OCI-LY1 (cell line): ENCODE data around the gene FARS2.

ENCODE experiments used
- H2AFZ ChIP-seq: fragments of 200-600 bp; sonication (generic), shearing (Covaris generic); 2 replicates; pipeline ENCODE4 v1.6.0; 2014; ENCODE audit warnings: antibody characterized with exemption, mild to moderate bottlenecking, low read length
- H3F3A ChIP-seq: fragments of 200-600 bp; sonication (generic), shearing (Covaris generic); 2 replicates; pipeline ENCODE4 v1.6.0; 2014; ENCODE audit warnings: mild to moderate bottlenecking, antibody characterized with exemption, low read length, moderate library complexity; ENCODE audit not compliant: insufficient read depth
- H3K27ac ChIP-seq: fragments of 200-600 bp; sonication (generic); 2 replicates; pipeline ENCODE4 v1.5.1; 2014; ENCODE audit warnings: low read length, mixed run types, mild to moderate bottlenecking, low read depth; ENCODE audit not compliant: poor library complexity, severe bottlenecking
- H3K27me3 ChIP-seq: fragments of 200-600 bp; sonication (generic); 2 replicates; pipeline ENCODE4 v1.6.0; 2014; ENCODE audit warnings: antibody characterized with exemption, mild to moderate bottlenecking, low read length, moderate library complexity; ENCODE audit not compliant: insufficient read depth
- H3K36me3 ChIP-seq: fragments of 200-600 bp; sonication (generic); 2 replicates; pipeline ENCODE4 v1.6.1; 2014; ENCODE audit warnings: mild to moderate bottlenecking, antibody characterized with exemption, low read length, moderate library complexity, mixed read lengths; ENCODE audit not compliant: insufficient read depth
- H3K4me1 ChIP-seq: fragments of 200-600 bp; sonication (generic); 2 replicates; pipeline ENCODE4 v1.5.1; 2014; ENCODE audit warnings: mild to moderate bottlenecking, low read length, moderate library complexity; ENCODE audit not compliant: insufficient read depth, severe bottlenecking
- H3K4me2 ChIP-seq: fragments of 200-600 bp; sonication (generic), shearing (Covaris generic); 2 replicates; pipeline ENCODE4 v1.6.1; 2014; ENCODE audit warnings: low read length
- H3K4me3 ChIP-seq: fragments of 200-600 bp; sonication (generic); 2 replicates; pipeline ENCODE4 v1.5.1; 2014; ENCODE audit warnings: low read length, low read depth, mild to moderate bottlenecking, mixed read lengths; ENCODE audit not compliant: poor library complexity, severe bottlenecking
- H3K79me2 ChIP-seq: fragments of 200-600 bp; shearing (Covaris generic); 2 replicates; pipeline ENCODE4 v1.6.1; 2016; ENCODE audit warnings: mixed run types, low read length, mixed read lengths; ENCODE audit not compliant: insufficient read depth
- H3K9ac ChIP-seq: fragments of 200-600 bp; sonication (generic), shearing (Covaris generic); 2 replicates; pipeline ENCODE4 v1.6.1; 2014; ENCODE audit warnings: mild to moderate bottlenecking, low read length, mixed read lengths
- H3K9me2 ChIP-seq: fragments of 200-600 bp; sonication (generic), shearing (Covaris generic); 2 replicates; pipeline ENCODE4 v1.6.1; 2014; ENCODE audit warnings: low read depth, mild to moderate bottlenecking, low read length, mixed read lengths
- H3K9me3 ChIP-seq: fragments of 200-600 bp; shearing (Covaris generic); 2 replicates; pipeline ENCODE4 v1.6.1; 2014; ENCODE audit warnings: low read length, mixed read lengths
- H4K20me1 ChIP-seq: fragments of 200-600 bp; sonication (generic), shearing (Covaris generic); 2 replicates; pipeline ENCODE4 v1.6.0; 2016; ENCODE audit warnings: mild to moderate bottlenecking, low read length; ENCODE audit not compliant: insufficient read depth
- CTCF ChIP-seq: fragments of 200-600 bp; sonication (generic), shearing (Covaris generic); IDR thresholded peaks from 2 replicates; pipeline ENCODE4 v1.5.1; 2017; ENCODE audit warnings: mild to moderate bottlenecking, antibody characterized with exemption, low read length, moderate library complexity, mixed read lengths
- EZH2 ChIP-seq: fragments of 200-600 bp; sonication (generic), shearing (Covaris generic); IDR thresholded peaks from 2 replicates; pipeline ENCODE4 v1.8.0; 2017; ENCODE audit warnings: borderline replicate concordance, mixed run types, mild to moderate bottlenecking, antibody characterized with exemption, low read length, moderate library complexity, mixed read lengths

Gene FARS2

GRCh38 chr6:5345324-5345723 lies 84.0 kb downstream of the FARS2 start:
- 0 out of 2 replicates have a peak, but pooled peaks cover 3% of the 10 kb centered on the region for H3K9me3 ChIP-seq
- H3K36me3 ChIP-seq: no peaks in the 10 kb centered on the region
- no peaks in the 10 kb centered on the region for H4K20me1 ChIP-seq
- no peaks in the 10 kb centered on the region for H3K79me2 ChIP-seq
- H3K4me3 ChIP-seq: no peak overlapping the region
- no peaks in the 10 kb centered on the region for H3K27me3 ChIP-seq
- no peak overlapping the region for H3K4me2 ChIP-seq
- H3K9ac ChIP-seq: no peak overlapping the region
- H3K4me1 ChIP-seq: no peaks in the 10 kb centered on the region
- TF ChIP-seq EZH2: no peak
- no peak for TF ChIP-seq CTCF
- no peak overlapping the region for H3K27ac ChIP-seq
- H3K9me2 ChIP-seq: no peaks in the 10 kb centered on the region
- no peak overlapping the region for H2AFZ ChIP-seq
- no peaks in the 10 kb centered on the region for H3F3A ChIP-seq

- Histone ChIP-seq H3K27ac (no peak overlapping the region), H3K9ac (no peak overlapping the region), H2AFZ (no peak overlapping the region), H3K79me2 (no peaks in the 10 kb centered on the region), H3K36me3 (no peaks in the 10 kb centered on the region), H3K27me3 (no peaks in the 10 kb centered on the region), H3K9me3 (0 out of 2 replicates have a peak, but pooled peaks cover 3% of the 10 kb centered on the region), H3K4me2 (no peak overlapping the region), H3F3A (no peaks in the 10 kb centered on the region), H4K20me1 (no peaks in the 10 kb centered on the region), H3K4me3 (no peak overlapping the region), H3K4me1 (peaks cover 10% of the 10 kb centered on the region), H3K9me2 (no peaks in the 10 kb centered on the region)
- no peak for TF ChIP-seq EZH2
- TF ChIP-seq CTCF: no peak
Observed at GRCh38 chr6:5351552-5352210, 90.4 kb downstream of the FARS2 start.

GRCh38 chr6:5353971-5354370 lies 92.7 kb downstream of the FARS2 start:
- H3K79me2 ChIP-seq: no peaks in the 10 kb centered on the region
- H3K4me2 ChIP-seq: no peak overlapping the region
- no peak overlapping the region for H2AFZ ChIP-seq
- H3K4me1 ChIP-seq: peaks cover 10% of the 10 kb centered on the region
- no peak overlapping the region for H3K27ac ChIP-seq
- no peaks in the 10 kb centered on the region for H3F3A ChIP-seq
- no peaks in the 10 kb centered on the region for H3K9me3 ChIP-seq
- no peaks in the 10 kb centered on the region for H3K36me3 ChIP-seq
- TF ChIP-seq EZH2 (no peak), CTCF (no peak)
- no peaks in the 10 kb centered on the region for H3K27me3 ChIP-seq
- no peaks in the 10 kb centered on the region for H3K9me2 ChIP-seq
- no peaks in the 10 kb centered on the region for H4K20me1 ChIP-seq
- no peak overlapping the region for H3K4me3 ChIP-seq
- no peak overlapping the region for H3K9ac ChIP-seq
